Natural killer cell (primary cell): ENCODE data around the gene CSGALNACT2. TPM values are rescaled to one million over a fixed set of nuclear protein-coding genes. Genes with fewer than 3 reads are reported as not detected.

ENCODE experiments used
- ATAC-seq, 3 donors: fragments of 150-1000 bp in 2 of 3; fragments of 200-7000 bp in 1 of 3; cut with Tn5 transposase; 1 replicate in 1 of 3; 2 replicates in 2 of 3; pipeline ENCODE4 v1.10.0; 2021; ENCODE audit warnings: mild to moderate bottlenecking in 2 of 3, moderate library complexity in 2 of 3
- DNase-seq, 2 donors: peaks; one replicate each; pipeline versions ENCODE4 v3.0.0 to v3.0.0-alpha.2; 2013 to 2021; ENCODE audit warnings: mixed read lengths in 1 of 2
- H3K27ac ChIP-seq: one replicate; pipeline ENCODE4 v1.5.1; 2013; ENCODE audit warnings: mild to moderate bottlenecking, low read length
- H3K27me3 ChIP-seq: one replicate; pipeline ENCODE4 v1.6.1; 2013; ENCODE audit warnings: low read length; ENCODE audit not compliant: control insufficient read depth, insufficient read depth
- H3K36me3 ChIP-seq: one replicate; pipeline ENCODE4 v1.6.1; 2013; ENCODE audit warnings: low read length; ENCODE audit not compliant: control insufficient read depth, insufficient read depth
- H3K4me1 ChIP-seq: one replicate; pipeline ENCODE4 v1.6.1; 2013; ENCODE audit warnings: low read length; ENCODE audit not compliant: control insufficient read depth, insufficient read depth
- H3K4me3 ChIP-seq: one replicate; pipeline ENCODE4 v1.5.1; 2013; ENCODE audit warnings: low read length
- H3K9me3 ChIP-seq: one replicate; pipeline ENCODE4 v1.6.1; 2013; ENCODE audit warnings: low read length; ENCODE audit not compliant: control insufficient read depth, insufficient read depth
- H3K27ac Mint-ChIP-seq, 2 donors: one replicate each; pipeline ENCODE4 v1.8.0; 2022; ENCODE audit warnings: mild to moderate bottlenecking in 2 of 2, mixed read lengths in 2 of 2, moderate library complexity in 1 of 2
- H3K27me3 Mint-ChIP-seq, 2 donors: one replicate each; pipeline ENCODE4 v1.8.0; 2022; ENCODE audit warnings: low read depth in 2 of 2, mixed read lengths in 2 of 2
- H3K36me3 Mint-ChIP-seq: one replicate; pipeline ENCODE4 v1.8.0; 2022; ENCODE audit warnings: mixed read lengths
- H3K4me1 Mint-ChIP-seq, 2 donors: one replicate each; pipeline ENCODE4 v1.8.0; 2022; ENCODE audit warnings: mixed read lengths in 2 of 2
- H3K4me3 Mint-ChIP-seq: one replicate; pipeline ENCODE4 v1.8.0; 2022; ENCODE audit warnings: mild to moderate bottlenecking, moderate library complexity, mixed read lengths
- H3K9me3 Mint-ChIP-seq, 2 donors: one replicate each; pipeline ENCODE4 v1.8.0; 2022; ENCODE audit warnings: mixed read lengths in 2 of 2
- WGBS: methylation state at CpG from one replicate; pipeline ENCODE4 v1.1.7; 2013; ENCODE audit warnings: missing lambda C conversion rate; ENCODE audit not compliant: insufficient coverage; 5-methylcytosine and 5-hydroxymethylcytosine counted together
- intact Hi-C: fragments of 100-400 bp; cut with micrococcal nuclease; formaldehyde crosslinking; loops from one replicate; pipeline ENCODE4 v1.14.2; 2022
- total RNA-seq, 4 donors: library from RNA; stranded (reverse); fragments of 120-200 nt in 1 of 4; gene quantifications; one replicate each; pipeline versions ENCODE4 v1.2.3 to v1.2.4, GENCODE V29; 2013 to 2022
- TF ChIP-seq, protein P1 (sequence below): fragments of 200-600 bp; IDR thresholded peaks from one replicate; pipeline ENCODE4 v1.8.0; 2022; ENCODE audit warnings: antibody characterized with exemption

The CSGALNACT2 gene
- total RNA-seq, 3 donors from 2014 or later (not counting 1 experiment from before 2014, with no cell fraction given), result 49.9 to 57.4 (median 52.8) TPM

DNA sequence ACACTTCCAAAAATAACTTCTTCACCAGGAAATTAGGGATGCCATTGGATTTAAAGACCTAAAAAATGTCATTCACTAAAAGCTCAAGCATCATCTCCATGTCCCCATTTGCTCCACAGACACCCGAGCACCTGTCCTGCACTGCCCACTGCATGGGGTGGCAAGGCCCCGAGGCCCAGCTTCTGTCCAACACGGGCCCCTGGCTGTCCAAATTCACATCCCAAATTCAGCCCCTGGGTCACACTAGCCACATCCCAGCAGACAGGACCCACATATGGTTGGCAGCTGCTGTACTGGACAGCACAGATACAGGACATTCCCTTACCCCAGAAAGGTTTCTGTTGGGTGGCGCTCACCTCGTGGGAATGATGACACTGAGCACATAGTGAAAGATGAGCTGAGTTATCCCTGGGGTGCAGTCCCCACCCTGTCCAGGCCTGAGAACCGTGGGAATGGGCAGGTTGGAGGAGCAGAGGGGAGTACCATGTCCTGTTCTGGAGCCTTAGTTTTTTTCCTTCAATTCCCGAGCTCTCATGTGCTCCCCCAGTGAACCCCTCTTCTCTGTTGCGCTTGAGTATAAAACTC lies 55.3 kb downstream of the CSGALNACT2 start:
- Histone ChIP-seq H3K27ac (no peak overlapping the region), H3K27me3 (no peaks in the 10 kb centered on the region), H3K36me3 (peaks cover 20% of the 10 kb centered on the region), H3K4me1 (no peaks in the 10 kb centered on the region), H3K9me3 (no peaks in the 10 kb centered on the region), H3K4me3 (no peak overlapping the region)
- ATAC-seq, result no peak
- intact Hi-C loops, result loop anchor here (10.0 kb wide), 1 partner anchor 49 kb away; no protein-coding TSS in a partner anchor
- H3K36me3 Mint-ChIP-seq, result no peaks in the 10 kb centered on the region
- peak overlapping the region in 1 of 2 donors; percentile 54 for H3K27ac Mint-ChIP-seq
- no peaks in the 10 kb centered on the region for H3K9me3 Mint-ChIP-seq
- H3K4me3 Mint-ChIP-seq, result no peak overlapping the region
- peaks cover 0 to 9% of the 10 kb centered on the region in 2 donors for H3K4me1 Mint-ChIP-seq
- DNase-seq, result no peak
- TF ChIP-seq, protein P1, sequence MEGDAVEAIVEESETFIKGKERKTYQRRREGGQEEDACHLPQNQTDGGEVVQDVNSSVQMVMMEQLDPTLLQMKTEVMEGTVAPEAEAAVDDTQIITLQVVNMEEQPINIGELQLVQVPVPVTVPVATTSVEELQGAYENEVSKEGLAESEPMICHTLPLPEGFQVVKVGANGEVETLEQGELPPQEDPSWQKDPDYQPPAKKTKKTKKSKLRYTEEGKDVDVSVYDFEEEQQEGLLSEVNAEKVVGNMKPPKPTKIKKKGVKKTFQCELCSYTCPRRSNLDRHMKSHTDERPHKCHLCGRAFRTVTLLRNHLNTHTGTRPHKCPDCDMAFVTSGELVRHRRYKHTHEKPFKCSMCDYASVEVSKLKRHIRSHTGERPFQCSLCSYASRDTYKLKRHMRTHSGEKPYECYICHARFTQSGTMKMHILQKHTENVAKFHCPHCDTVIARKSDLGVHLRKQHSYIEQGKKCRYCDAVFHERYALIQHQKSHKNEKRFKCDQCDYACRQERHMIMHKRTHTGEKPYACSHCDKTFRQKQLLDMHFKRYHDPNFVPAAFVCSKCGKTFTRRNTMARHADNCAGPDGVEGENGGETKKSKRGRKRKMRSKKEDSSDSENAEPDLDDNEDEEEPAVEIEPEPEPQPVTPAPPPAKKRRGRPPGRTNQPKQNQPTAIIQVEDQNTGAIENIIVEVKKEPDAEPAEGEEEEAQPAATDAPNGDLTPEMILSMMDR, result no peak
- no peaks in the 10 kb centered on the region for H3K27me3 Mint-ChIP-seq
- WGBS, result 92% methylated on average over 8 of the region's 8 CpGs

DNA sequence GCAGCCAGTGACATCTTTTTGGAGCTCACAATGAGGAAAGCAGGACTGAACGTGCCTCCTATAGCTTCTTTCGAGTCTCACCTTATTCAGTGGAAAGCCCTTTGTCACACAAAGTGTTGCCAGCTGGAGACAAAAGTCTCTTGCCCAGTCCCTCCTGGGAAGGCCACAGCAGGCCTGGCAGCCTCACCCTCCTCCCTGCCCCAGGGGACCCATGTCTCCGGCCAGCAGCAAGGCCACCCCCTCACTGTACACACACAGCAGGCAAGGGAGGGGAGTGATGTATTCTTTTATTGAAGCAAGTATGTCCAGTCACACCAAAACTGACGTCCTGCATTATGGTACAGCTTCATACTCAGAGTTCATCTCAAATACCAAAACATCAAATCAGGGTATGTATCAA lies 56.0 kb downstream of the CSGALNACT2 start:
- H3K27me3 ChIP-seq, result no peaks in the 10 kb centered on the region
- no peaks in the 10 kb centered on the region for H3K27me3 Mint-ChIP-seq
- H3K4me1 Mint-ChIP-seq, result peaks cover 0 to 7% of the 10 kb centered on the region in 2 donors
- no peaks in the 10 kb centered on the region for H3K36me3 Mint-ChIP-seq
- TF ChIP-seq, protein P1, result no peak
- H3K4me1 ChIP-seq, result no peaks in the 10 kb centered on the region
- no peak overlapping the region for H3K4me3 Mint-ChIP-seq
- WGBS, result 97% methylated on average over 2 of the region's 4 CpGs
- DNase-seq, result no peak
- ATAC-seq, result no peak
- no peaks in the 10 kb centered on the region for H3K9me3 ChIP-seq
- H3K27ac Mint-ChIP-seq, result peak overlapping the region; percentile 50 to 54
- intact Hi-C loops, result loop anchor here (10.0 kb wide), 1 partner anchor 49 kb away; no protein-coding TSS in a partner anchor
- H3K4me3 ChIP-seq, result no peak overlapping the region
- no peak overlapping the region for H3K27ac ChIP-seq
- no peaks in the 10 kb centered on the region for H3K9me3 Mint-ChIP-seq
- H3K36me3 ChIP-seq, result peaks cover 25% of the 10 kb centered on the region

DNA sequence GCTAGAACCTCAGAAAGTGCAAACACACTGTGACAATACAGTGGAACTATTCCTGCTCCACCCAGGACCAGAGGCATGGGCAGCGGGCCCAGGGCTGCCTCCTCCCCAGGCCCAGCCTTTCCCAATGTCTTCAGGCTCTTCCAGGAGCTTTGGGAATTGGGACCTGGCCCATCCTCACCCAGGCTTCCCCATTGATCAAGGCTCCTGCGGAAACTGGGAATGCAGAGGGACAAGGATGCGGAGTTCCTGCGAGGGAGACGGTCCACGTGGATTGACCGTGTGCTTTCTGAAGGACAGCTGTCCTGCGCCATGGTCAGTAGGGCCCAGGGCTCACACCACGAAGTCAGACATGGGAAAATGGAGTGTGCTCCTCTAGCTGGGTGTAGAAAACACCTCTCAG lies 56.6 kb downstream of the CSGALNACT2 start:
- Mint-ChIP-seq H3K27ac (no peak overlapping the region), H3K4me1 (peaks cover 0 to 5% of the 10 kb centered on the region in 2 donors), H3K9me3 (no peaks in the 10 kb centered on the region), H3K4me3 (no peak overlapping the region), H3K27me3 (no peaks in the 10 kb centered on the region), H3K36me3 (no peaks in the 10 kb centered on the region)
- Histone ChIP-seq H3K27ac (no peak overlapping the region), H3K27me3 (no peaks in the 10 kb centered on the region), H3K4me3 (no peak overlapping the region), H3K9me3 (no peaks in the 10 kb centered on the region), H3K36me3 (peaks cover 30% of the 10 kb centered on the region), H3K4me1 (no peaks in the 10 kb centered on the region)
- no peak for ATAC-seq
- TF ChIP-seq, protein P1, result no peak
- intact Hi-C loops, result loop anchor here (10.0 kb wide), 1 partner anchor 50 kb away; no protein-coding TSS in a partner anchor
- DNase-seq, result no peak
- 95% methylated on average over 9 of the region's 9 CpGs for WGBS

DNA sequence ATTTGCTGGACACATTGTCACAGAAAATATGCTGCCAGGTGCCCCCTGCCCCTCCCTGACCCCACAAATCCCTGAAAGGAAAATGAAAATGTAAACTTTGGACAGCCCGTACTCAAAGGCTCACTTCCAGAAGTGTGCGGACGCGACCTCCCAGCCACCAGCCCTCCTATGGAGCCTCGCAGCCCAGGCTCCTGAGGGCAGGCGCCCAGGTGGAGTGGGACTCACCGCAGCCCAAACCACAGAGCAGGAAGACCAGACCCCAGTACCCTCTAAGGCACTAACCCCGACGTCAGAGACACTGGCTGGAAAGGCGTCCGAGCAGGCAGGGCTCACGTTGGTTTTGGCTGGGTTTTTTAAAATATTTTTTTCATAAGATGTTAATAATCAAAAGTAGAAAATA lies 57.3 kb downstream of the CSGALNACT2 start:
- Mint-ChIP-seq H3K9me3 (no peaks in the 10 kb centered on the region), H3K36me3 (no peaks in the 10 kb centered on the region)
- DNase-seq, result no peak

More for the DNA sequence above, 57.3 kb downstream of the CSGALNACT2 start:
- H3K4me3 ChIP-seq, result no peak overlapping the region
- no peaks in the 10 kb centered on the region for H3K9me3 ChIP-seq
- H3K4me1 ChIP-seq, result no peaks in the 10 kb centered on the region
- peaks cover 0 to 5% of the 10 kb centered on the region in 2 donors for H3K4me1 Mint-ChIP-seq
- H3K36me3 ChIP-seq, result peaks cover 36% of the 10 kb centered on the region
- H3K27ac Mint-ChIP-seq, result peak overlapping the region in 1 of 2 donors; percentile 21
- no peaks in the 10 kb centered on the region for H3K27me3 ChIP-seq
- no peak overlapping the region for H3K4me3 Mint-ChIP-seq
- no peak for ATAC-seq
- intact Hi-C loops, result loop anchor here (10.0 kb wide), 1 partner anchor 51 kb away; no protein-coding TSS in a partner anchor
- WGBS, result 87% methylated on average over 9 of the region's 12 CpGs
- no peaks in the 10 kb centered on the region for H3K27me3 Mint-ChIP-seq
- H3K27ac ChIP-seq, result no peak overlapping the region
- TF ChIP-seq, protein P1, result no peak
